Measurements from ENCODE around the gene PTMS. TPM values are rescaled to one million over a fixed set of nuclear protein-coding genes. Genes with fewer than 3 reads are reported as not detected.

The PTMS gene
- polyA plus RNA-seq, 1 donor, result 242 TPM

DNA sequence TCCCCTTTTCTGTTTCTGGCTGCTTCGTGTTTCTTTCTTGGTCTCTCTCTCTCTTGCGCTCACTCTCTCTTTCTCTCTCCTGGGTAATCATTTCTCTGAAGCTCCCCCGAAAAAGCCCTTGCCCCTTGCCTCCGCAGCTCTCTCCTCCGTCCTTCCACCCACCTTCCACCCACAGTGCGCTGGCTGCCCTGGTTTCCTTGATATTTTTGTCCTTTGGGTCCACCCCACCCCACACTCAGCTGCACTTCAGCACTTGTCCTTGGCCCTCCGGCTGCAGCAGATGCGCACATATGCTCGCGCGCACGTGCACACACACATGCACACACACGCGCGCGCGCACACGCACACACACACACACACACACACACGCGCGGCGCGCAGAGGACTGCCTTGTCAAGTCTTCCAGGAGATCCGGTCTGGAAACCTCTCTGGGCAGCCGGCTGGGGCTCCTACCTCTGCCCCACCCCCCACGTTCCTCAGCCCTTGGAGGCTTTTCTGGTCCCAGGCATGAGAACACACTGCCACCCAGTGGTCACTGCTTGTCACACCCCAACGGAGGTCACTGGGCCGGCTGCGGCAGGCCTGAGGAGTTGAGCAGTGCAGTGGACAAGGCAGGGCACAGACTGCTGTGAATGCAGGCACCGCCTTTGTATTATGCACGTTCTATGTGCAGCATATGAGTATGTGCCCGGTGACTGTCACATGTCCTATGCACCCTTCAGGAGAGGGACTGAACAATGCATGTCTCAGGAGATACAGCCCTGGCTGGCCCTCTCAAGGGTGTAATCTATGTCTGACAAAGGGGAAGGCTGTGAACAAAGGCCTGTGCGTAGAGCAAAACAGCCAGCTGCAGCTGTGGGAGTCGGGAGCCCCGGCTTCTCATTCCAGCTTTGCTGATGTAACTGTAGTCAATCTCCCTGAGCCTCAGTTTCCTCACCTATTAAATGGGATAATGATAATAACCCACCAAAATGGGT is 12.7 kb downstream of the PTMS start:
- H3K27me3 ChIP-seq (ENCODE audit: control insufficient read depth, insufficient read depth, low read length), result peaks cover 3% of the 10 kb centered on the region
- peak overlapping the region; percentile 31 for H3K4me3 ChIP-seq (ENCODE audit: low read length)
- WGBS (ENCODE audit: insufficient coverage, low lambda C conversion rate), result no CpG with 5 or more reads among the region's 35 CpGs
- H3K36me3 ChIP-seq (ENCODE audit: control insufficient read depth, insufficient read depth, low read length), result no peaks in the 10 kb centered on the region
- DNase-seq, result peak; percentile 93 to 94
- peak overlapping the region; percentile 54 for H3K27ac ChIP-seq (ENCODE audit: low read length)
- H3K4me1 ChIP-seq (ENCODE audit: control insufficient read depth, insufficient read depth, low read length), result peaks cover 49% of the 10 kb centered on the region
- no peaks in the 10 kb centered on the region for H3K9me3 ChIP-seq (ENCODE audit: control insufficient read depth, low read depth, low read length)

DNA sequence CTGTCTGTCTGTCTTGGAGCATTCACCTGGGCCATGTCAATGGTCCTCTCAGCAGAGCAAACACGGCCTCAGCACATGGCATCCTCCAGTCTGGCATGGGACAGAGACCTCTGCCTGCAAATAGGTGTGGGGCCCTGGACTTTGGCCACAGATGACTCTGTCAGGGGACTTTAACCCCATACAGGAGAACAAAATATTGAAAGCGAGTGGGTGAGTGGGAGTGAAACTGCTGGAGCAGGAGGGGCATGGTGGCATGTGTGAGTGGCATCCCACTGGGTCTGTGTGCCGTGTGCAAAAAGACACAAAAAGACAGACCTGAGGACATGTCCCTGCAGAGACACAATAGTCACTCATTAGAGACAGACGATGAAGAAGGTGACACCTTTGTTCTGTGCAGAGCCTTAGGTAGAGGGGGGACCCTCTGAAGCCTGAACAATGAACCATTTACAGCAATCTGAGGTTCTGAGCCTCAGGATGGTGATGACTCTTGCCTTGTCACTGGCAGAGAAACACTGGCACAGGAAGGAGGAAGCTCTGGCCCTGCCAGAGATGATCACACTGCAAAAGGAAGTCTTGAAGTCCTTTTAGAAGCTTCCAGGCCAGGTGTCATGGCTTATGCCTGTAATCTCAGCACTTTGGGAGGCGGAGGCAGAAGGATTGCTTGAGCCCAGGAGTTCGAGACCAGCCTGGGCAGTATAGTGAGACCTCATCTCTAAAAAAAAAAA is 13.7 kb downstream of the PTMS start:
- DNase-seq, result peak in 1 of 2 donors; percentile 82
- Histone ChIP-seq H3K36me3 (ENCODE audit: control insufficient read depth, insufficient read depth, low read length) (no peaks in the 10 kb centered on the region), H3K27me3 (ENCODE audit: control insufficient read depth, insufficient read depth, low read length) (no peaks in the 10 kb centered on the region), H3K27ac (ENCODE audit: low read length) (peak overlapping the region; percentile 54), H3K4me1 (ENCODE audit: control insufficient read depth, insufficient read depth, low read length) (peaks cover 47% of the 10 kb centered on the region), H3K4me3 (ENCODE audit: low read length) (no peak overlapping the region), H3K9me3 (ENCODE audit: control insufficient read depth, low read depth, low read length) (no peaks in the 10 kb centered on the region)
- WGBS (ENCODE audit: insufficient coverage, low lambda C conversion rate), result no CpG with 5 or more reads among the region's 6 CpGs

DNA sequence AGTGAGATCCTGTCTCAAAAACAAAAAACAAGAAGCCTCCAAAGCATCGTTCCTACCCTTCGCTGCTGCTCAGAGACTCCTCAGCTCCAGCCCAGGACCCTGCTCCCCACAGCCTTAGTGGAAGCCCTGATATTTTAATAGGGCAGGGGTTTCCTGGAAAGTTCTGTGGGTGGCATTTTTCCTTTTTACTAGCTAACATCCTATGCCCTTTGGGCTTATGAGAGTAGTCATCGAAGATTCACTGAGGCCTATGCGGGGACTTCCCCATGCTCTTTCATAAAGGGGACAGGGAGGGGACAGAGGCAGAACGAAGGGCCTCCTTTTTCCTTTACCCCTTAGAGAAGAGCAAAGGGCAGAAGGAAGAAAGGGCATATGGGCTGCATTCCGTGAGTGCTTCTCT is 14.4 kb downstream of the PTMS start:
- WGBS (ENCODE audit: insufficient coverage, low lambda C conversion rate), result no CpG with 5 or more reads among the region's 6 CpGs
- H3K27me3 ChIP-seq (ENCODE audit: control insufficient read depth, insufficient read depth, low read length), result no peaks in the 10 kb centered on the region
- no peak overlapping the region for H3K4me3 ChIP-seq (ENCODE audit: low read length)
- H3K9me3 ChIP-seq (ENCODE audit: control insufficient read depth, low read depth, low read length), result no peaks in the 10 kb centered on the region
- H3K27ac ChIP-seq (ENCODE audit: low read length), result no peak overlapping the region
- DNase-seq, result peak in 1 of 2 donors; percentile 49
- no peaks in the 10 kb centered on the region for H3K36me3 ChIP-seq (ENCODE audit: control insufficient read depth, insufficient read depth, low read length)
- peaks cover 40% of the 10 kb centered on the region for H3K4me1 ChIP-seq (ENCODE audit: control insufficient read depth, insufficient read depth, low read length)

DNA sequence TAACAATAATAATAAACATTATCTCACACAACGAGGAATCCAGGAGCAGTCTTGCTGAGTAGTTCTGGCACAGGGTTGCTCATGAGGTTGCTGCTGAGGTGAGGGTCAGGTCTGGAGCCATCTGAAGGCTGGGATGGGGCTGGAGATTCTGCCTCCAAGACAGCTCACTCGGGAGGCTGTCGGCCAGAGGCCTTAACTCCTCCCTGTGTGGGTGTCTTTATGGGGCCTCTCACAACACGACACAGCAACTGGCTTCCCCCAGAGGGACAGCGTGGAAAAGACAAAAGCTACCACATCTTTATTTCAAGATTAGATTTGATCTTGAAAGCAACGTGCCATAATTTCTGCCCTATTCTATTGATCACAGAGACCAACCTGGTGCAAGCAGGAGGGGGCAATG is 16.0 kb downstream of the PTMS start:
- H3K27ac ChIP-seq (ENCODE audit: low read length), result no peak overlapping the region
- no peaks in the 10 kb centered on the region for H3K27me3 ChIP-seq (ENCODE audit: control insufficient read depth, insufficient read depth, low read length)
- no peak for DNase-seq
- no peaks in the 10 kb centered on the region for H3K36me3 ChIP-seq (ENCODE audit: control insufficient read depth, insufficient read depth, low read length)
- H3K4me3 ChIP-seq (ENCODE audit: low read length), result no peak overlapping the region
- H3K4me1 ChIP-seq (ENCODE audit: control insufficient read depth, insufficient read depth, low read length), result peaks cover 28% of the 10 kb centered on the region
- no peaks in the 10 kb centered on the region for H3K9me3 ChIP-seq (ENCODE audit: control insufficient read depth, low read depth, low read length)
- WGBS (ENCODE audit: insufficient coverage, low lambda C conversion rate), result no CpG with 5 or more reads among the region's 6 CpGs

DNA sequence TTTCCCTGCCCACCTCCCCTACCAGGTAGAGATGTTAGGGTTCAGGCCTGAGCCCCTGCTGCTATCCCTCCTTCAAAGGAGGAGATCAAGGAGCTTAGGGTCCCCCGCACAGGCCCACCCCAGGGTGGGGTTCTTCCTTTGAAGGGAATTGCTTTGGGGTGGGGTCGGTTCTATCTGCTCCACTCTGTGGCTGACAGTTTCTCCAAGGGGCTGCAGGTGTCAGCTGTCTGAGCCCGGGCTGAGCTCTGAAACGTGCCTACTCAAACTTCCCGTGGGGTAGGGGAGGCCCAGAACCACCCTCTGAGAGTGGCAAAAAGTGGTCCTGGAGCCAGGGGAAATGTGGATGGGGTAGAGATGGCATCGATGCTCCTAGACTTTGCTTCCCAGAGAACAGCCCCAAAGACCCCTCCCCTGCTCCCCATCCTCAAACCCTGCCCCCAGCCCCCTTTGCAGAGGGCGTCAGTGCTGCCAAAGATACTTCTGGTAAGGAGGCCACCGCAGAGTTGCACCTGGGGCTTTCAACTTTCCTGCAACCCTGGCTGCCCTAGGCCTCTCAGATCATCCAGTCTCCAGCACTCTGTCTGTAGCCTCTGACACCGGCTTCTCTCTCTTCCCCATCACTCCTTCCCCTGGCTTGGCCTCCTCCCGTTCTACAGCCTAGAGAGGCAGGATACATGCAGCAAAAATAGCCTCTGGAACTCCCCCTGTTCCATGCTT is 16.8 kb downstream of the PTMS start:
- no peak overlapping the region for H3K27ac ChIP-seq (ENCODE audit: low read length)
- peaks cover 26% of the 10 kb centered on the region for H3K4me1 ChIP-seq (ENCODE audit: control insufficient read depth, insufficient read depth, low read length)
- H3K9me3 ChIP-seq (ENCODE audit: control insufficient read depth, low read depth, low read length), result no peaks in the 10 kb centered on the region
- H3K4me3 ChIP-seq (ENCODE audit: low read length), result no peak overlapping the region
- no peak for DNase-seq
- no CpG with 5 or more reads among the region's 10 CpGs for WGBS (ENCODE audit: insufficient coverage, low lambda C conversion rate)
- H3K36me3 ChIP-seq (ENCODE audit: control insufficient read depth, insufficient read depth, low read length), result no peaks in the 10 kb centered on the region
- H3K27me3 ChIP-seq (ENCODE audit: control insufficient read depth, insufficient read depth, low read length), result no peaks in the 10 kb centered on the region

DNA sequence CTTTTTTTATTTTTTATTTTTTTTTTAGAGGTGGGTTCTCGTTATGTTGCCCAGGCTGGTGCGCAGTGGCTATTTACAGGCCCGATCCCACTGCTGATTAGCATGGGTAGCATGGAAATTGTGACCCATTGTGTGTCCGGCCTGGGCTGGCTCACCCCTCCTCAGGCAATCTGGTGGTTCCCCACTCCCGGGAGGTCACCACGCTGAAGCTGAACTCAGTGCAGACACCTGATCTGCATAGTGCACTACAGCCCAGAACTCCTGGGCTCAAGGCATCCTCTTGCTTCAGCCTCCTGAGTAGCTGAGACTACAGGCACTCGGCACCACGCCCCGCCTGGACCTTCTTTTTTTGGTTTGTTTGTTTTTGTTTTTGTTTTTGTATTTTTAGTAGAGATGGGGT is 17.7 kb downstream of the PTMS start:
- H3K27ac ChIP-seq (ENCODE audit: low read length), result no peak overlapping the region
- H3K36me3 ChIP-seq (ENCODE audit: control insufficient read depth, insufficient read depth, low read length), result no peaks in the 10 kb centered on the region
- no peak overlapping the region for H3K4me3 ChIP-seq (ENCODE audit: low read length)
- H3K27me3 ChIP-seq (ENCODE audit: control insufficient read depth, insufficient read depth, low read length), result no peaks in the 10 kb centered on the region
- no peaks in the 10 kb centered on the region for H3K9me3 ChIP-seq (ENCODE audit: control insufficient read depth, low read depth, low read length)
- peaks cover 20% of the 10 kb centered on the region for H3K4me1 ChIP-seq (ENCODE audit: control insufficient read depth, insufficient read depth, low read length)
- WGBS (ENCODE audit: insufficient coverage, low lambda C conversion rate), result no CpG with 5 or more reads among the region's 9 CpGs
- no peak for DNase-seq

DNA sequence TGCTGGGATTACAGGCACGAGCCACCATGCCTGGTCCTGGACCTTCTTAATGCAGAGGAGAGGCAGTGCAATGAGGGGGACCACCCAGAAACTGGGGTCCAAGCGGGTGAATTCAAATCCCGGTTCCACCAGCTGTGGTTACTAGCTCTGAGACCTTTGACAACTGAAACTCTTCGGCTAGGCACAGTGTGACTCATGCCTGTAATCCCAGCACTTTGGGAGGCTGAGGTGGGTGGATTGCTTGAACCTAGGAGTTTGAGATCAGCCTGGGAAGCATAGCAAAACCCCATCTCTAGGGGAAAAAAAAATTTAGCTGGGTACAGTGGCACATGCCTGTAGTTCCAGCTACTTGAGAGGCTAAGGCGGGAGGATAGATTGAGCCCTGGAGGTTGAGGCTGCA is 18.1 kb downstream of the PTMS start:
- H3K4me1 ChIP-seq (ENCODE audit: control insufficient read depth, insufficient read depth, low read length), result peaks cover 16% of the 10 kb centered on the region
- DNase-seq, result no peak
- no peaks in the 10 kb centered on the region for H3K9me3 ChIP-seq (ENCODE audit: control insufficient read depth, low read depth, low read length)
- WGBS (ENCODE audit: insufficient coverage, low lambda C conversion rate), result no CpG with 5 or more reads among the region's 5 CpGs
- no peaks in the 10 kb centered on the region for H3K36me3 ChIP-seq (ENCODE audit: control insufficient read depth, insufficient read depth, low read length)
- no peak overlapping the region for H3K27ac ChIP-seq (ENCODE audit: low read length)
- no peak overlapping the region for H3K4me3 ChIP-seq (ENCODE audit: low read length)
- H3K27me3 ChIP-seq (ENCODE audit: control insufficient read depth, insufficient read depth, low read length), result no peaks in the 10 kb centered on the region

DNA sequence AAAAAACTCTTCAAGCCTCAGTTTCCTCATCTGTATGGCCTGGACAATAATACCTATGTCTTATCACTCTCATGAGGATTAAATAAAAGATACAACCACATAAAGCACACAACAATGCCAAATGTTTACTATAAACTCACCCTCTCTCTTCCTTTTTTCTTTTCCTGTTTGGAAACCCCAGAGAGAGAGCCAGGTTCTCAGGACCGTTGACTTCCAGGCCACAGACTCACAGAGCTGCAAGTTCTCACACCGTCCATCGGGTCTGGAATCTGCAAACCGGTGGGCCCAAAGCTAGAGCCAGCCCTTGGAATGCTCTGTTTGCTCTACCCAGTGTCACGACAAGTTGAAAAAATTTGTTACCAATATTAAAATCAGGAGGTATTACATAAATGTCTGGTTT is 18.6 kb downstream of the PTMS start:
- Histone ChIP-seq H3K9me3 (ENCODE audit: control insufficient read depth, low read depth, low read length) (no peaks in the 10 kb centered on the region), H3K27me3 (ENCODE audit: control insufficient read depth, insufficient read depth, low read length) (no peaks in the 10 kb centered on the region), H3K27ac (ENCODE audit: low read length) (no peak overlapping the region), H3K4me3 (ENCODE audit: low read length) (no peak overlapping the region), H3K36me3 (ENCODE audit: control insufficient read depth, insufficient read depth, low read length) (no peaks in the 10 kb centered on the region), H3K4me1 (ENCODE audit: control insufficient read depth, insufficient read depth, low read length) (peaks cover 11% of the 10 kb centered on the region)
- WGBS (ENCODE audit: insufficient coverage, low lambda C conversion rate), result 0% methylated on average over 1 of the region's 5 CpGs
- no peak for DNase-seq

DNA sequence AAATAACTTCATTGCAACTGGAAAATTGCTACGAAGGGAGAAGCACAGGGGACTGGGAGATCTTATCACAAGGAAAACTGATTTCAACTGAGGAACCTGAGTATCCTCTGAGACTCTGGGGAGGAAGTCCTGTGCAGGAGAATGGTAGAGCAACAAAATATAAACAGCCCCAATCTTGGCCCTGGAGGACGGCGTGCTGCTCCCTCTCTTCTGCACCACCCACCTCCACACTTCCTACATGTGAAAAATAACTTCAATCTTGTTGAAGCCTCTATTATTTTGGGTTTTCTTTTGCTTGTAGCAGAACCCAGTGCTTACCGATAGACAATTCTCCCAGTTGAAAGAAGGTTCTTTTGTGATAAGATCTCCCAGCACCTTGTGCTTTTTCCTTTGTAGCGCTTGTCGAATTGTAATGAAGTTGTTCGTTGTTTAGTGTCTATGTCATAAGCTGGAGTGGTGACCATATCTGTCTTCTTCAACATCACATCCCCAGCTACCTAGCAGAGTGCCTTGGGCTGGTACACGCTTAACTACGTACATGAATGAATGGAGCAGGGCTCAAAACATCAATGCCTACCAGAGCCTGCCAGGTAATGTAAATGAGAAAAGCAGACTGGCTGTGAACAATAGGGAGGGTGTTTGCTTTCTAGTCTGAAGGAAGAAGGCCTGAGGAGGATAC is 20.4 kb downstream of the PTMS start:
- Histone ChIP-seq H3K36me3 (ENCODE audit: control insufficient read depth, insufficient read depth, low read length) (no peaks in the 10 kb centered on the region), H3K4me1 (ENCODE audit: control insufficient read depth, insufficient read depth, low read length) (no peaks in the 10 kb centered on the region), H3K9me3 (ENCODE audit: control insufficient read depth, low read depth, low read length) (no peaks in the 10 kb centered on the region), H3K27me3 (ENCODE audit: control insufficient read depth, insufficient read depth, low read length) (no peaks in the 10 kb centered on the region), H3K27ac (ENCODE audit: low read length) (no peak overlapping the region), H3K4me3 (ENCODE audit: low read length) (no peak overlapping the region)
- WGBS (ENCODE audit: insufficient coverage, low lambda C conversion rate), result no CpG with 5 or more reads among the region's 9 CpGs
- DNase-seq, result no peak

DNA sequence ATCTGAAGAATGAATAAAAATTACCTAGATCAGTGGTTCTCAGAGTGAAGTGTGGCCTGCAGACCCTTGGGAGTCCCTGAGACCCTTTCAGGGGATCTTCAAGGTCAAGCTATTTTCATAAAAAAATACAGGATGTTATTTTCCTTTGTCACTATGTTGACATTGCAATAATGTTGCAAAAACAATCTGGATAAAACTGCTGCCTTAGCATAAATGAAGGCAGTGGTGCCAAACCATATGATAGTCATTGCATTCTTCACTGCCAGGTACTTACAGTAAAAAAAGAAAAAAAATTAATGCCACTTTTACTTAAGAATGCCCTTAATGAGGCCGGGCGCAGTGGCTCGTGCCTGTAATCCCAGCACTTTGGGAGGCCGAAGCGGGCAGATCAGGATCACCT is 21.1 kb downstream of the PTMS start:
- DNase-seq, result no peak
- WGBS (ENCODE audit: insufficient coverage, low lambda C conversion rate), result no CpG with 5 or more reads among the region's 5 CpGs
- Histone ChIP-seq H3K4me1 (ENCODE audit: control insufficient read depth, insufficient read depth, low read length) (no peaks in the 10 kb centered on the region), H3K27me3 (ENCODE audit: control insufficient read depth, insufficient read depth, low read length) (no peaks in the 10 kb centered on the region), H3K4me3 (ENCODE audit: low read length) (no peak overlapping the region), H3K27ac (ENCODE audit: low read length) (no peak overlapping the region), H3K9me3 (ENCODE audit: control insufficient read depth, low read depth, low read length) (no peaks in the 10 kb centered on the region), H3K36me3 (ENCODE audit: control insufficient read depth, insufficient read depth, low read length) (no peaks in the 10 kb centered on the region)

All from large intestine (tissue), 3 donors.